HPDE6-E6E7 (cell line): ENCODE data around the gene ACOT7.

Experiments
- DNase-seq: peaks from one replicate; pipeline ENCODE4 v3.0.0; 2011; ENCODE audit warnings: missing footprints; ENCODE audit errors: extremely low spot score

The ACOT7 gene

GRCh38 chr1:6285336-6285735 lies 108.2 kb downstream of the ACOT7 start:
- no peak for DNase-seq

- no peak for DNase-seq
Measured at GRCh38 chr1:6282577-6283270, 110.8 kb downstream of the ACOT7 start.

- DNase-seq = no peak
Measured at GRCh38 chr1:6281511-6282402, 111.8 kb downstream of the ACOT7 start.

- no peak for DNase-seq
Measured at GRCh38 chr1:6280761-6281451, 112.7 kb downstream of the ACOT7 start.

- DNase-seq = no peak
Measured at GRCh38 chr1:6279613-6280383, 113.8 kb downstream of the ACOT7 start.

GRCh38 chr1:6279066-6279465 lies 114.5 kb downstream of the ACOT7 start:
- no peak for DNase-seq

GRCh38 chr1:6278263-6278662 lies 115.3 kb downstream of the ACOT7 start:
- no peak for DNase-seq

- no peak for DNase-seq
Measured at GRCh38 chr1:6276811-6277555, 116.6 kb downstream of the ACOT7 start.

- DNase-seq = no peak
Measured at GRCh38 chr1:6275826-6276782, 117.5 kb downstream of the ACOT7 start.

GRCh38 chr1:6274622-6275139 lies 118.9 kb downstream of the ACOT7 start:
- no peak for DNase-seq

GRCh38 chr1:6274102-6274501 lies 119.5 kb downstream of the ACOT7 start:
- no peak for DNase-seq

GRCh38 chr1:6273380-6273891 lies 120.1 kb downstream of the ACOT7 start:
- no peak for DNase-seq

- DNase-seq = no peak
Measured at GRCh38 chr1:6272868-6273267, 120.7 kb downstream of the ACOT7 start.

- DNase-seq = no peak
Measured at GRCh38 chr1:6272452-6272851, 121.1 kb downstream of the ACOT7 start.

GRCh38 chr1:6271554-6271953 lies 122.0 kb downstream of the ACOT7 start:
- no peak for DNase-seq

- DNase-seq = no peak
Measured at GRCh38 chr1:6271006-6271405, 122.6 kb downstream of the ACOT7 start.

- no peak for DNase-seq
Measured at GRCh38 chr1:6270401-6270800, 123.2 kb downstream of the ACOT7 start.

- no peak for DNase-seq
Measured at GRCh38 chr1:6269720-6270400, 123.7 kb downstream of the ACOT7 start.

- no peak for DNase-seq
Measured at GRCh38 chr1:6269296-6269695, 124.3 kb downstream of the ACOT7 start.
